Upper lobe of left lung (tissue), 6 donors: ENCODE measurements around the gene CPNE4. TPM values are rescaled to one million over a fixed set of nuclear protein-coding genes. Genes with fewer than 3 reads are reported as not detected.

Experiments
- ATAC-seq, 2 donors: fragments of 200-7000 bp; cut with Tn5 transposase; one replicate each; pipeline ENCODE4 v1.9.1; 2022; ENCODE audit warnings: mild to moderate bottlenecking in 2 of 2, moderate library complexity in 2 of 2; ENCODE audit not compliant: low FRiP score in 2 of 2
- DNase-seq, 2 donors: peaks; one replicate each; pipeline ENCODE4 v3.0.0-alpha.2; 2019 to 2020
- H3K27ac ChIP-seq, 4 donors: fragments of 200-600 bp; sonication (generic); one replicate each; pipeline ENCODE4 v1.5.1; 2016 to 2019
- H3K27me3 ChIP-seq, 4 donors: fragments of 200-600 bp; sonication (generic); one replicate each; pipeline ENCODE4 v1.5.1; 2017 to 2019
- H3K36me3 ChIP-seq, 4 donors: fragments of 200-600 bp; sonication (generic); one replicate each; pipeline ENCODE4 v1.5.1; 2016 to 2019
- H3K4me1 ChIP-seq, 4 donors: fragments of 200-600 bp; sonication (generic); one replicate each; pipeline ENCODE4 v1.5.1; 2018 to 2019
- H3K4me3 ChIP-seq, 4 donors: fragments of 200-600 bp; sonication (generic); one replicate each; pipeline ENCODE4 v1.5.1; 2017 to 2019; ENCODE audit warnings: mild to moderate bottlenecking in 2 of 4, moderate library complexity in 1 of 4
- H3K9me3 ChIP-seq, 4 donors: fragments of 200-600 bp; sonication (generic); one replicate each; pipeline ENCODE4 v1.5.1; 2018 to 2019
- EP300 ChIP-seq, 4 donors: sonication (generic); formaldehyde crosslinking; IDR thresholded peaks; one replicate each; pipeline ENCODE4 v1.5.1; 2017; ENCODE audit warnings: antibody characterized with exemption in 4 of 4, control low read depth in 2 of 4
- POLR2A ChIP-seq, 4 donors: fragments of 450-650 bp; IDR thresholded peaks; one replicate each; pipeline ENCODE4 v1.5.1; 2016 to 2017; ENCODE audit warnings: antibody characterized with exemption in 4 of 4, mild to moderate bottlenecking in 2 of 4
- POLR2AphosphoS5 ChIP-seq, 2 donors: sonication (generic); formaldehyde crosslinking; IDR thresholded peaks; one replicate each; pipeline ENCODE4 v1.5.1; 2017; ENCODE audit warnings: antibody characterized with exemption in 2 of 2
- WGBS, 2 donors: methylation state at CpG; one replicate each; pipeline ENCODE4 v1.1.5; 2017 to 2018; 5-methylcytosine and 5-hydroxymethylcytosine counted together
- total RNA-seq, 6 donors: library from RNA; depleted of rRNA in 4 of 6; stranded (reverse); fragments of >200 nt in 4 of 6; gene quantifications; one replicate each; pipeline versions ENCODE4 v1.1.0 to v1.2.1, GENCODE V29; 2016 to 2021
- TF ChIP-seq, protein P1 (sequence below), 6 experiments: fragments of 450-650 bp in 4 of 6; fragments of 200-600 bp in 2 of 6; sonication (generic) in 2 of 6; IDR thresholded peaks; one replicate each; pipeline ENCODE4 v1.5.1; 2016 to 2019; ENCODE audit warnings: antibody characterized with exemption in 6 of 6
- donor health status: DM: no; HTN: no; CAD: no; lungs with moderate emphysema.
- donor health status: DM: no; HTN: yes; CAD: no; lungs with severe emphysema.

Gene CPNE4
- total RNA-seq, 6 donors from 2014 or later = 0.34 to 2.1 (median 0.47) TPM; not detected in 3

DNA sequence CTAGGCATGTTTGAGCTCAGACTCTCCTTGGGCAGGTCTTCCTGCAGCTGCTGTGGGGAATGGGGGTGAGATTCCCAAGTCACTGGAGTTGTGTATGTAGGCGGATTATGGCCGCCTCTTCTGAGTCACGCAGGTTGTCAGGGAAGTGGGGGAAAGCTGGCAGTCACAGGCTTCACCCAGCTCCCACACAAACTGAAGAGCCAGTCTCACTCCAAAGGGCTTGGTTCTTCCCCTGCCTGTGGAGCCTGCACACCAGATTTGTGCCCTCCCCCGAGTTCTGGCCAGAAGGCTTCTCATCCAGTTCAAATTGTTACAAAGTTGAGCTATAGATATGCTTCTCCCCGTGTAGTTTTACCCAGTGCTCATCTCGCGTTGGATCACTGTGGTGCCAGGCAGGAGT lies 53.5 kb downstream of the CPNE4 start:
- ATAC-seq (no peak), DNase-seq (no peak)
- Histone ChIP-seq H3K9me3 (no peaks in the 10 kb centered on the region), H3K4me1 (no peaks in the 10 kb centered on the region), H3K27ac (no peak overlapping the region), H3K27me3 (no peaks in the 10 kb centered on the region), H3K4me3 (no peak overlapping the region), H3K36me3 (no peaks in the 10 kb centered on the region)
- 89 to 93% methylated on average over 4 to 7 of the region's 7 CpGs for WGBS, 2 donors
- TF ChIP-seq POLR2AphosphoS5 (IDR thresholded peaks at IDR 0.05) (no peak), EP300 (IDR thresholded peaks at IDR 0.05) (no peak), POLR2A (IDR thresholded peaks at IDR 0.05) (no peak)
- TF ChIP-seq, protein P1, sequence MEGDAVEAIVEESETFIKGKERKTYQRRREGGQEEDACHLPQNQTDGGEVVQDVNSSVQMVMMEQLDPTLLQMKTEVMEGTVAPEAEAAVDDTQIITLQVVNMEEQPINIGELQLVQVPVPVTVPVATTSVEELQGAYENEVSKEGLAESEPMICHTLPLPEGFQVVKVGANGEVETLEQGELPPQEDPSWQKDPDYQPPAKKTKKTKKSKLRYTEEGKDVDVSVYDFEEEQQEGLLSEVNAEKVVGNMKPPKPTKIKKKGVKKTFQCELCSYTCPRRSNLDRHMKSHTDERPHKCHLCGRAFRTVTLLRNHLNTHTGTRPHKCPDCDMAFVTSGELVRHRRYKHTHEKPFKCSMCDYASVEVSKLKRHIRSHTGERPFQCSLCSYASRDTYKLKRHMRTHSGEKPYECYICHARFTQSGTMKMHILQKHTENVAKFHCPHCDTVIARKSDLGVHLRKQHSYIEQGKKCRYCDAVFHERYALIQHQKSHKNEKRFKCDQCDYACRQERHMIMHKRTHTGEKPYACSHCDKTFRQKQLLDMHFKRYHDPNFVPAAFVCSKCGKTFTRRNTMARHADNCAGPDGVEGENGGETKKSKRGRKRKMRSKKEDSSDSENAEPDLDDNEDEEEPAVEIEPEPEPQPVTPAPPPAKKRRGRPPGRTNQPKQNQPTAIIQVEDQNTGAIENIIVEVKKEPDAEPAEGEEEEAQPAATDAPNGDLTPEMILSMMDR (IDR thresholded peaks at IDR 0.05) = no peak

DNA sequence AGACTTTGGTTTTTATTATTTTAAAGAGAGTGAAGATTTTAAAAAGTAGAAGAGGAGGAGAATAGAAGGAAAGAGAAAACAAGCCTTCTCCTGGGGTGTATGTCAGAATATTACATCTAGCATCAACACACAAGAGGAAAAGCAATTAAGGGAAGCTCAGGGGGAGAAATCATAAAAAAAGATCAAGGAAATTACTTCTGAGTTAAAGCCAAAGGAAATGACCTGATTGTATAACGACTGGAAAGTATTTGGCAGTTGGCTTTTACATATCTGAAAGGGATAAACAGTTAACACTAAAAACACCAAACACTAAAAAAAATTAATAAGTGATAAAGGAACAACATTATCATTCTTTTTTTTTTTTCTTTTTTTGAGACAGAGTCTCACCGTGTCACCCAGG lies 58.4 kb downstream of the CPNE4 start:
- Histone ChIP-seq H3K4me3 (no peak overlapping the region), H3K9me3 (no peaks in the 10 kb centered on the region), H3K4me1 (no peaks in the 10 kb centered on the region), H3K27me3 (no peaks in the 10 kb centered on the region), H3K36me3 (no peaks in the 10 kb centered on the region), H3K27ac (no peak overlapping the region)
- ATAC-seq (no peak), DNase-seq (no peak)
- TF ChIP-seq, protein P1 (IDR thresholded peaks at IDR 0.05) = no peak
- TF ChIP-seq POLR2A (IDR thresholded peaks at IDR 0.05) (no peak), EP300 (IDR thresholded peaks at IDR 0.05) (no peak), POLR2AphosphoS5 (IDR thresholded peaks at IDR 0.05) (no peak)
- WGBS, 2 donors = 29 to 40% methylated on average over 2 of the region's 2 CpGs

DNA sequence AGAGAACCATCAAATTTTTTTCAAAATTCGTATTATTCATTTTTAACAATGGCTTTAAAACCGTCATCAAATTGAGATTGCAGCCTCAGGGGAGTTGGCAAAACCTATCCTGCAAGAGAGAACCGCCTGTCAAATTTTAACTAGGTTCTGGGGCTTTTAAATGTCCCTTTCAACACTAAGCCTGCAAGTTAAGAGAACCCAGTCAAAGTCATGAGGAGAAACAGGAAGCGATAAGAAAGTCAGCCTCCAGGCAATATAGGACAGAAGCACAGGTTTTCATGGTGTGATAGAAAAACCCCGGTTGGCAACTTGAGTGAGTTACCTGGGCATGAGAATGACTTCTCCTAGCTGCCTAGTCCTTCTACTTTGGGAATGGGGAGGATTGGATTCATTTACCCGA lies 59.8 kb downstream of the CPNE4 start:
- Histone ChIP-seq H3K36me3 (no peaks in the 10 kb centered on the region), H3K27me3 (no peaks in the 10 kb centered on the region), H3K9me3 (no peaks in the 10 kb centered on the region), H3K4me3 (no peak overlapping the region), H3K4me1 (no peaks in the 10 kb centered on the region), H3K27ac (no peak overlapping the region)
- DNase-seq (no peak), ATAC-seq (no peak)
- TF ChIP-seq POLR2AphosphoS5 (IDR thresholded peaks at IDR 0.05) (no peak), POLR2A (IDR thresholded peaks at IDR 0.05) (no peak), EP300 (IDR thresholded peaks at IDR 0.05) (no peak)
- TF ChIP-seq, protein P1 (IDR thresholded peaks at IDR 0.05) = no peak
- WGBS, 2 donors = 81 to 83% methylated on average over 6 of the region's 6 CpGs

DNA sequence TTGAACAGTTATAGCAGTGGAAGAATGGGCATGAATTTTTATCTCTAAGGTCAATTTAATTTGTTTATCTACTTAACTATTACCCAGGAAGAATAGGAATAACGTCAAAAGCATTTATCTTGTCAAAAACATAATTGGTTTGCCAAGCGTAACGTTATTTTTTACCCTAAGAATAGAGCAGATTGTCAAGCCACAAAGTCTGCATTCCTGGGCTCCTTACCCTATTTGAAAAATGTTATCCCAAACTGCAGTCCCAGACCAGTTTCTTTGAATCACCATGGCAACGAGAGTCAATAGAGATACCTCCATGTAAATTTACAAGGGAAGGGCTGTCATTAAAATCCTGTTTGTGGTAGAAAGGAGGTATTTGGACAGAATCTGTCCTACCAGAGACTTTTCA lies 61.1 kb downstream of the CPNE4 start:
- 46 to 51% methylated on average over 4 of the region's 4 CpGs for WGBS, 2 donors
- no peak overlapping the region for H3K4me3 ChIP-seq
- no peaks in the 10 kb centered on the region for H3K36me3 ChIP-seq
- H3K27ac ChIP-seq = no peak overlapping the region
- H3K27me3 ChIP-seq = no peaks in the 10 kb centered on the region
- H3K4me1 ChIP-seq = no peaks in the 10 kb centered on the region
- TF ChIP-seq POLR2AphosphoS5 (IDR thresholded peaks at IDR 0.05) = no peak
- no peak for TF ChIP-seq POLR2A (IDR thresholded peaks at IDR 0.05)
- TF ChIP-seq, protein P1 (IDR thresholded peaks at IDR 0.05) = no peak
- no peak for TF ChIP-seq EP300 (IDR thresholded peaks at IDR 0.05)
- H3K9me3 ChIP-seq = no peaks in the 10 kb centered on the region
- ATAC-seq = no peak
- no peak for DNase-seq

DNA sequence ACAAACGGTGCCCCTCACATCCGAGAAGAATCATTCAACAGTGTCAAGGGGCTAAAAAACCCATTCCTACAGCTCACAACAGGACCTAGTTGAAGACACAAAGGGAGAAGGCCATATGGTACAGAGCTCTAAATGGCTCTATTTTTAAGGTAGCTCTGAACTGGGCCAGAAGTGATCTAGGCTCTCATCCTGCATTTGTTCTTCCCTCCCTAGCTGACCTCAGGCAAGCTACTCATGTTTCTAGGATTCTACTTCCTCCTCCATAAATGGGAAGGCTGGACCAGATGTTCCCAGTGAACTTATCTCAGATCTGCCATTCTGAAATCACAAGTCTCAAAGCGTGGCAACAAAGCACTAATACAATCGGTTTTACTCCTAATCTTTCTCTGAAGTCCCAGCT lies 62.3 kb downstream of the CPNE4 start:
- Histone ChIP-seq H3K36me3 (no peaks in the 10 kb centered on the region), H3K9me3 (no peaks in the 10 kb centered on the region), H3K4me3 (no peak overlapping the region), H3K27me3 (no peaks in the 10 kb centered on the region), H3K4me1 (no peaks in the 10 kb centered on the region), H3K27ac (no peak overlapping the region)
- ATAC-seq (no peak), DNase-seq (no peak)
- TF ChIP-seq EP300 (IDR thresholded peaks at IDR 0.05) (no peak), POLR2AphosphoS5 (IDR thresholded peaks at IDR 0.05) (no peak), POLR2A (IDR thresholded peaks at IDR 0.05) (no peak)
- TF ChIP-seq, protein P1 (IDR thresholded peaks at IDR 0.05) = no peak
- 56 to 63% methylated on average over 4 of the region's 4 CpGs for WGBS, 2 donors
